RWPE1 (cell line): ENCODE data around the gene CTNNA2.

Source experiments
- CTCF ChIA-PET: fragments of 350-600 bp; sonication (Branson Sonifier 250); formaldehyde crosslinking; extraction: SDS; loops from one replicate; lab custom pipeline; 2021; lab: Yijun Ruan, JAX
- POLR2A ChIA-PET: fragments of 400-600 bp; formaldehyde crosslinking; extraction: SDS; loops from one replicate; lab custom pipeline; 2020; ENCODE audit warnings: antibody characterized with exemption; ENCODE audit not compliant: low non-redundant PET; lab: Yijun Ruan, JAX
- DNase-seq: peaks from one replicate; pipeline ENCODE4 v3.0.0; 2012; ENCODE audit warnings: low spot score
- H3K27ac ChIP-seq: fragments of 450-650 bp; 2 replicates; pipeline ENCODE4 v1.5.1; 2017
- CTCF ChIP-seq: fragments of 450-650 bp; conservative IDR thresholded peaks from 2 replicates; pipeline ENCODE4 v1.5.1; 2017; ENCODE audit warnings: low read depth, mild to moderate bottlenecking

The CTNNA2 gene

GRCh38 chr2:79596403-79596802 lies 83.6 kb downstream of the CTNNA2 start:
- CTCF ChIA-PET = no interaction called here
- POLR2A ChIA-PET = no interaction called here
- DNase-seq = no peak
- TF ChIP-seq CTCF = no peak
- no peak overlapping the region for H3K27ac ChIP-seq

GRCh38 chr2:79604748-79605147 lies 91.9 kb downstream of the CTNNA2 start:
- H3K27ac ChIP-seq = no peak overlapping the region
- CTCF ChIA-PET = interaction anchor here (0.6 kb wide), 1 partner anchor 332 kb away, joined by 4 read pairs; no protein-coding TSS in a partner anchor
- TF ChIP-seq CTCF = no peak
- POLR2A ChIA-PET = no interaction called here
- no peak for DNase-seq

GRCh38 chr2:79611448-79612016 lies 98.7 kb downstream of the CTNNA2 start:
- ChIA-PET POLR2A (no interaction called here), CTCF (no interaction called here)
- DNase-seq = no peak
- no peak for TF ChIP-seq CTCF
- no peak overlapping the region for H3K27ac ChIP-seq

- no peak for TF ChIP-seq CTCF
- ChIA-PET POLR2A (no interaction called here), CTCF (no interaction called here)
- H3K27ac ChIP-seq = no peak overlapping the region
- DNase-seq = peak; percentile 1
Measured at GRCh38 chr2:79612999-79613398, 100.1 kb downstream of the CTNNA2 start.

- H3K27ac ChIP-seq = no peak overlapping the region
- no peak for DNase-seq
- ChIA-PET CTCF (no interaction called here), POLR2A (no interaction called here)
- TF ChIP-seq CTCF = no peak
Measured at GRCh38 chr2:79619442-79619841, 106.6 kb downstream of the CTNNA2 start.

GRCh38 chr2:79619976-79620375 lies 107.1 kb downstream of the CTNNA2 start:
- CTCF ChIA-PET = no interaction called here
- DNase-seq = no peak

More at GRCh38 chr2:79619976-79620375, 107.1 kb downstream of the CTNNA2 start:
- POLR2A ChIA-PET = no interaction called here
- no peak overlapping the region for H3K27ac ChIP-seq
- TF ChIP-seq CTCF = no peak
